AG09319 (cell line): ENCODE measurements around the gene NTN5.

ENCODE experiments used
- DNase-seq: peaks from one replicate; pipeline ENCODE4 v3.0.0-alpha.2; 2010; ENCODE audit warnings: low read depth; ENCODE audit errors: extremely low read depth
- TF ChIP-seq, protein P1 (sequence below): IDR thresholded peaks from 2 replicates; pipeline ENCODE4 v1.5.1; 2011; ENCODE audit warnings: low read depth, mild to moderate bottlenecking, inconsistent platforms, low read length, moderate library complexity

Gene NTN5

DNA sequence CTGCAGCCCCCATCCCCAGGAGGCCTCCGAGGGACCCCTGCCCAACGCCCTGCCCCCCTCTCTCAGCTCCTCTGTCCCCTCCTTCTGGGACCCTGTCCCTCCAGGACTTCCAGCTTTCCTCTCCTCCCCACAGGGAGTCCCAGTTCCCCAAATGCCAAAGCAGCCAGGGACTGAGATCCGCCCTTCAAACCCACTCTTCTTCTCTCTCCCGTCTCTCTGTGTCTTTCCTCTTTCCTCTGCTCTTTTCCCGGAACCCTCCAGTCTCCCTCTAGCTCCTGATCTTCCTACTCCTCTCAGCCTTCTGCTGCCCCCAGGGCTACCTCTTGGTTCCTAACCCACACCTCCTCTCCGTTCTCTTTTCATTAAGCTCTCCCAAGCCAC lies 27.2 kb downstream of the NTN5 start:
- DNase-seq = no peak
- TF ChIP-seq, protein P1, sequence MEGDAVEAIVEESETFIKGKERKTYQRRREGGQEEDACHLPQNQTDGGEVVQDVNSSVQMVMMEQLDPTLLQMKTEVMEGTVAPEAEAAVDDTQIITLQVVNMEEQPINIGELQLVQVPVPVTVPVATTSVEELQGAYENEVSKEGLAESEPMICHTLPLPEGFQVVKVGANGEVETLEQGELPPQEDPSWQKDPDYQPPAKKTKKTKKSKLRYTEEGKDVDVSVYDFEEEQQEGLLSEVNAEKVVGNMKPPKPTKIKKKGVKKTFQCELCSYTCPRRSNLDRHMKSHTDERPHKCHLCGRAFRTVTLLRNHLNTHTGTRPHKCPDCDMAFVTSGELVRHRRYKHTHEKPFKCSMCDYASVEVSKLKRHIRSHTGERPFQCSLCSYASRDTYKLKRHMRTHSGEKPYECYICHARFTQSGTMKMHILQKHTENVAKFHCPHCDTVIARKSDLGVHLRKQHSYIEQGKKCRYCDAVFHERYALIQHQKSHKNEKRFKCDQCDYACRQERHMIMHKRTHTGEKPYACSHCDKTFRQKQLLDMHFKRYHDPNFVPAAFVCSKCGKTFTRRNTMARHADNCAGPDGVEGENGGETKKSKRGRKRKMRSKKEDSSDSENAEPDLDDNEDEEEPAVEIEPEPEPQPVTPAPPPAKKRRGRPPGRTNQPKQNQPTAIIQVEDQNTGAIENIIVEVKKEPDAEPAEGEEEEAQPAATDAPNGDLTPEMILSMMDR = no peak

DNA sequence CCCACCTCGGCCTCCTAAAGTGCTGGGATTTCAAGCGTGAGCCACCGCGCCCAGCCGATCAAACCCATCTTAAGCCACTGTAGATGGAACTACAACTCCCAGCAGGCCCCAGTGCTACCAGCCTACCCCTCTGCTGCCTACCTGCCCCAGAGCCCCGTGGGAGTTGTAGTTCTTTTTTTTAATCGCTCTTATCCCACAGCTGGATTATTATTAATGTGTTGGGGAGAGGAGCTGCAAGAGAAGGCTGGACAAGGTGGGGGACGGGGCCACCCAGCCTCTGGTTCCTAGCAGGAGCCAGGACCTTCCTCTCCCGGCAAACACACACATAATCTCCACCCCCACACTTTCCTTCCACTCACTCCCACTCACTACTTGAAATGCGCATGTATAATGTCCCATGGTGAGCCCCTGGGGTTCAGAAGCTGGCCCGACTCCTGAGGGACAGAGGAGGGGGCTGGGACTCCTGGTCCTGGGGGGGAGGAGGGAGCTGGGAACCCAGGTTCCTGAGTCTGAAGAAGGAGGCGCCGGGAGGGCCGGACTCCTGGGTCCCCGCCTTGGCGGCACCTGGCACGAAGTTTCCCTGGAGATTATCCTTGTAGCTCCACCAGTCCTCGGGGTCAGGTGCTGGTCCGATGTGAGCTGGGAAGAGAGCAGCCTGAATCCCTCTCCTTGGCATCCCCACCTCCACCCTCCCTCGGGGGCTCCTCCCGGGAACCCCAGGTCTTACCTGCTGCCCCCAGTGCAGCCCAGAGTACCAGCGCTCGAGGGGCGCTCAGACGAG lies 27.8 kb downstream of the NTN5 start:
- DNase-seq = no peak

DNA sequence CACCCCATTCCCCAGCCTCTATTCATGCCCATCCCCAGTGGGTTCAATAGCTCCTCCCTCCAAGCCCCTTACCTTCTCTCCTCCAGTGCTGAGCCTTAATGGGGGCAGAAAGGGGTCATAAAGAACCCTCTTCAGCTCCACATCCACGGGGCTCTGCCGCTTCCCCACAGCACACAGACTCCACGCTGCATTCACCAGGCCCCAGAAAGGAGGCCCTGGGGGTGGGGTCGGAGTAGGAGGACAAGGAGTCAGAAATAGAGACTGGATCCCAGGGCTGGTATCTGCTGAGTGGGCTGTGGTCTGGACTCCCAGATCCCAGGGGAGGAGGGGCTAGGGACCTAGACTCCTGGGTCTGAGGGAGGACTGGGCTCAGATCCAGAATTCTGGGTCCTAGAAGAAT lies 28.5 kb downstream of the NTN5 start:
- no peak for DNase-seq
- TF ChIP-seq, protein P1 = no peak

More for the DNA sequence above, 27.8 kb downstream of the NTN5 start:
- TF ChIP-seq, protein P1 = no peak

DNA sequence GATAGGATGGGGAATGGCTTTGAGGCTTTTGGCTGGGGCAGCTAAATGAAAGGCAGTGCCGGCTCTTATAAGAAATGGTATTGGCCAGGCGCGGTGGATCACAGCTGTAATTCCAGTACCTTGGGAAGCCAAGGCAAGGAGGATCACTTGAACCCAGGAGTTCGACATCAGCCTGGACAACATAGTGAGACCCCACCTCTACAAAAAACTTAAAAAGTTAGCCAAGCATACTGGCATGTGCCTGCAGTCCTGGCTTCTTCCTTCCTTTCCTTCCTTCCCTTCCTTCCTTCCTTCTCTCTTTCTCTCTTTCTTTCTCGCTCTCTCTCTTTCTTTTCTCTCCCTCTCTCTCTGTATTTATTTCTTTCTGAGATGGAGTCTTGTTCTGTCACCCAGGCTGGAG lies 30.0 kb downstream of the NTN5 start:
- DNase-seq = no peak
- TF ChIP-seq, protein P1 = no peak

DNA sequence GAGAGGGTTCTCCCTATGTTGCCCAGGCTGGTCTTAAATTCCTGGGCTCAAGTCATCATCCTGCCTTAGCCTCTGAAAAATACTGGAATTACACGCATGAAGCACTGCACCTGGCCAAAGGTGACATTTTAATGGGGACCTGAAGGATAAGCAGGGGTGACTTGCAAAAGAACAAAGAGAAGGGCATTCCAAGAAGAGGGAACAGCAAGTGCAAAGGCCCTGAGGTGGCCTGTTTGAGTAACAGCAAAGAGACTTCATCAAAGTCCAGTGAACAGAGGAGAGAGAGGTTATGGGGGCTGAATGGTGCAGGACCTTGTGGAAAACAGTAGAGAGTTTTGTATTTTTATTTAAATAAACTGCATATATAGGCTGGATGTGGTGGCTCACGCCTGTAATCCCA lies 31.0 kb downstream of the NTN5 start:
- no peak for DNase-seq
- TF ChIP-seq, protein P1 = no peak

- no peak for DNase-seq
- TF ChIP-seq, protein P1 = no peak
Measured at GRCh38 chr19:48639483-48640375, 33.1 kb downstream of the NTN5 start.

DNA sequence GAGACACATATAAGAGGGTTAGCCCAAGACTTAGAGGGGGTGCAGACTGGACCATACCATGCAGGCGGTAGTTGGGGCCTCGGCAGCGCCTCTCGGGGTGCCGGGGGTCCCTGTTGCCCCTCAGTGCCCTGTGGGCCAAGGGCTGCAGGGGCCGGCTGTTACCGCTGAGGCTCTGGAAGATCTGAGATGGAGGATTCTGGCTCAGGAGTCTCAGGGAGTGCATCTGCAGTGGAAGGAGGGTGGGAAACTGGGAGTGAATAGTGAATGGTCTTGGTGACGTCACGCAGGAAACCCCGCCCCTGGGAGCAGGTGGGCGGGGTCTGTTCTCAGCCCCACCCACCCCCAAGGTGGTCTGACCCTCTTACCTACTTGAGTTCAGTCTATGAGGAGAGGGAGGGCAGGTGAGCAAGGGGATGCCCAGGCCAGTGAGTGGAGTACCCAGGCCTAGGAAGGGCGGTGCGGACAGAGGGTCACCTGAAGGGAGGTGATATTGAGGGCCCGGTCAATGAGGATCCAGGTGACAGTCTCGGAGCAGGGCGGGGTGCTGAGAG lies 33.9 kb downstream of the NTN5 start:
- TF ChIP-seq, protein P1 = no peak
- DNase-seq = no peak
